ENCODE measurements around the gene ALAS1.
"Not testable (repeated sequence)": the region's sequence is repeated elsewhere in the genome, so short reads cannot be mapped to it uniquely, and the experiment has no call there.

Gene ALAS1

GRCh38 chr3:52177701-52178042 lies 20.3 kb upstream of the ALAS1 start:
- DNase-seq: no peak

GRCh38 chr3:52178126-52178525 lies 19.8 kb upstream of the ALAS1 start:
- not testable (repeated sequence) for DNase-seq

- no peak for DNase-seq
Observed at GRCh38 chr3:52178537-52178936, 19.4 kb upstream of the ALAS1 start.

GRCh38 chr3:52181543-52181942 lies 16.4 kb upstream of the ALAS1 start:
- DNase-seq: no peak

GRCh38 chr3:52182196-52182595 lies 15.8 kb upstream of the ALAS1 start:
- DNase-seq: no peak

GRCh38 chr3:52182691-52183090 lies 15.3 kb upstream of the ALAS1 start:
- no peak for DNase-seq

- DNase-seq: no peak
Observed at GRCh38 chr3:52183786-52184445, 14.0 kb upstream of the ALAS1 start.

GRCh38 chr3:52184690-52185089 lies 13.3 kb upstream of the ALAS1 start:
- no peak for DNase-seq

GRCh38 chr3:52185311-52185710 lies 12.6 kb upstream of the ALAS1 start:
- no peak for DNase-seq

- DNase-seq: no peak
Observed at GRCh38 chr3:52185837-52186236, 12.1 kb upstream of the ALAS1 start.

GRCh38 chr3:52186729-52187128 lies 11.2 kb upstream of the ALAS1 start:
- no peak for DNase-seq

GRCh38 chr3:52188556-52188955 lies 9.4 kb upstream of the ALAS1 start:
- no peak for DNase-seq

GRCh38 chr3:52190294-52191074 lies 7.5 kb upstream of the ALAS1 start:
- no peak for DNase-seq

GRCh38 chr3:52191663-52192062 lies 6.3 kb upstream of the ALAS1 start:
- DNase-seq: no peak

GRCh38 chr3:52193065-52193464 lies 4.9 kb upstream of the ALAS1 start:
- DNase-seq: no peak

GRCh38 chr3:52194485-52195290 lies 3.3 kb upstream of the ALAS1 start:
- no peak for DNase-seq

GRCh38 chr3:52195291-52195597 lies 2.7 kb upstream of the ALAS1 start:
- no peak for DNase-seq

- no peak for DNase-seq
Observed at GRCh38 chr3:52195823-52196331, 2.1 kb upstream of the ALAS1 start.

GRCh38 chr3:52196977-52197376 lies 983 bp upstream of the ALAS1 start:
- no peak for DNase-seq

GRCh38 chr3:52197499-52197841 lies 490 bp upstream of the ALAS1 start:
- no peak for DNase-seq

GRCh38 chr3:52198643-52199608 lies 966 bp downstream of the ALAS1 start:
- no peak for DNase-seq

GRCh38 chr3:52200981-52201679 lies 3.2 kb downstream of the ALAS1 start:
- DNase-seq: no peak
